GM06990 (cell line): Measurements from ENCODE around the gene POLE.

Experiments
- DNase-seq: peaks from one replicate; pipeline ENCODE4 v3.0.0-alpha.2; 2011; ENCODE audit not compliant: insufficient read length; ENCODE audit errors: extremely low read depth
- H3K27me3 ChIP-seq: replicated peaks from 2 replicates; pipeline ENCODE4 v1.6.0; 2011; ENCODE audit warnings: low read length; ENCODE audit not compliant: control insufficient read depth, insufficient read depth
- H3K36me3 ChIP-seq: 2 replicates; pipeline ENCODE4 v1.5.1; 2011; ENCODE audit warnings: low read length; ENCODE audit not compliant: control insufficient read depth, insufficient read depth
- H3K4me3 ChIP-seq: replicated peaks from 2 replicates; pipeline ENCODE4 v1.5.1; 2011; ENCODE audit warnings: low read depth, mild to moderate bottlenecking, control low read depth, low read length
- CTCF ChIP-seq: IDR thresholded peaks from 2 replicates; pipeline ENCODE4 v1.5.1; 2011; ENCODE audit warnings: low read length, control low read depth, mild to moderate bottlenecking, inconsistent platforms; ENCODE audit not compliant: insufficient read depth, poor library complexity, severe bottlenecking

Gene POLE

GRCh38 chr12:132624186-132624855, 62.8 kb downstream of the POLE start:
- Histone ChIP-seq H3K4me3 (no peak overlapping the region), H3K36me3 (peaks cover 13% of the 10 kb centered on the region), H3K27me3 (no peaks in the 10 kb centered on the region)
- TF ChIP-seq CTCF, result no peak
- no peak for DNase-seq

GRCh38 chr12:132623072-132623869, 63.9 kb downstream of the POLE start:
- H3K27me3 ChIP-seq, result no peaks in the 10 kb centered on the region
- DNase-seq, result no peak
- no peak for TF ChIP-seq CTCF
- H3K36me3 ChIP-seq, result peaks cover 13% of the 10 kb centered on the region
- H3K4me3 ChIP-seq, result no peak overlapping the region

GRCh38 chr12:132622437-132623071, 64.6 kb downstream of the POLE start:
- H3K4me3 ChIP-seq, result no peak overlapping the region
- peaks cover 13% of the 10 kb centered on the region for H3K36me3 ChIP-seq
- DNase-seq, result no peak
- H3K27me3 ChIP-seq, result no peaks in the 10 kb centered on the region
- no peak for TF ChIP-seq CTCF

GRCh38 chr12:132621657-132622435, 65.3 kb downstream of the POLE start:
- Histone ChIP-seq H3K27me3 (no peaks in the 10 kb centered on the region), H3K4me3 (no peak overlapping the region), H3K36me3 (peaks cover 13% of the 10 kb centered on the region)
- TF ChIP-seq CTCF, result no peak
- no peak for DNase-seq

DNA sequence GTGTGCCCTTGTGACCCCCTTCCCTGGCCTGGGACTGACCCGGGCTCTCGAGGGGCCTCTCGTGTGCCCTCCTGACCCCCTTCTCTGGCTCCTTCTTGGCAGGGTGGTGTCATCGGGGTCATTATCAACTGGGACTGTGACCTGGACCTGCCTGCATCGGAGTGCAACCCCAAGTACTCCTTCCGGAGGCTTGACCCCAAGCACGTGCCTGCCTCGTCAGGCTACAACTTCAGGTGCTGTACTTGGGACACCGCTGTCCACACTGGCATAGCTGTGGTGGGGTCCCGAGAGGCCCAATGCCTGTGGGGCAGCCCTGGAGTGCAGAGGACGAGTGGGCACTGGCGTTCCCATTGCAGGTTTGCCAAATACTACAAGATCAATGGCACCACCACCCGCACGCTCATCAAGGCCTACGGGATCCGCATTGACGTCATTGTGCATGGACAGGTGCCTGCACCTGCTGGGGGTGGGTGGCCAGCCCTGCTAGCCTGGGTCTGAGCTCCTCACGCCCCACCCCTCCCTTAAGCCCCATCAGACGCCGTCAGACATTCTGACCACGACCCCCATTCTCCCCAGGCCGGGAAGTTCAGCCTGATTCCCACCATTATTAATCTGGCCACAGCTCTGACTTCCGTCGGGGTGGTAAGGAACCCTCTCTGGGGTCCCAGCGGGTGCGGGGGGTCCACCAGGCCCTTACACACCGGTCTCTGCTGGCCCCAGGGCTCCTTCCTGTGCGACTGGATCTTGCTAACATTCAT, 66.1 kb downstream of the POLE start:
- no peak for DNase-seq
- Histone ChIP-seq H3K36me3 (peaks cover 12% of the 10 kb centered on the region), H3K27me3 (no peaks in the 10 kb centered on the region), H3K4me3 (no peak overlapping the region)
- TF ChIP-seq CTCF, result no peak
